IMR-90 (cell line): ENCODE results near the gene DGLUCY. TPM values are rescaled to one million over a fixed set of nuclear protein-coding genes. Genes with fewer than 3 reads are reported as not detected.

ENCODE experiments used
- ATAC-seq: fragments of 200-7000 bp; cut with Tn5 transposase; 2 replicates; pipeline ENCODE4 v1.9.1; 2020; ENCODE audit warnings: low read depth, mild to moderate bottlenecking, moderate library complexity
- BruUV-seq: library from RNA; stranded (reverse); fragments of 400-500 nt; replicated peaks from 2 replicates; lab custom pipeline; 2021; lab: Mats Ljungman, UMichigan
- CTCF ChIA-PET: fragments of 300-600 bp; formaldehyde crosslinking; extraction: SDS; loops from one replicate; lab custom pipeline; 2021; ENCODE audit warnings: antibody characterized with exemption; lab: Yijun Ruan, JAX
- POLR2A ChIA-PET: fragments of 300-600 bp; sonication (Branson Sonifier 250); formaldehyde crosslinking; loops from one replicate; lab custom pipeline; 2022; ENCODE audit warnings: antibody characterized with exemption; ENCODE audit not compliant: unreplicated experiment; lab: Charles Lee
- DNase-seq: peaks from one replicate; pipeline ENCODE4 v3.0.0; 2013
- H2AFZ ChIP-seq: replicated peaks from 2 replicates; pipeline ENCODE3; 2013; ENCODE audit warnings: low read length, mild to moderate bottlenecking; ENCODE audit not compliant: poor library complexity
- H2AK5ac ChIP-seq: 2 replicates; pipeline ENCODE4 v1.6.1; 2013; ENCODE audit warnings: low read depth, low read length, inconsistent platforms
- H2AK9ac ChIP-seq: replicated peaks from 2 replicates; pipeline ENCODE3; 2013; ENCODE audit warnings: mild to moderate bottlenecking, low read depth, low read length, moderate library complexity; ENCODE audit not compliant: poor library complexity
- H2BK120ac ChIP-seq: 2 replicates; pipeline ENCODE4 v1.6.1; 2013; ENCODE audit warnings: low read depth, low read length, inconsistent platforms
- H2BK15ac ChIP-seq: 3 replicates; pipeline ENCODE4 v1.6.1; 2013; ENCODE audit warnings: low read depth, low read length, inconsistent platforms
- H2BK20ac ChIP-seq: 2 replicates; pipeline ENCODE4 v1.6.1; 2013; ENCODE audit warnings: low read depth, mild to moderate bottlenecking, inconsistent platforms, low read length, moderate library complexity
- H2BK5ac ChIP-seq: 2 replicates; pipeline ENCODE4 v1.6.1; 2013; ENCODE audit warnings: mild to moderate bottlenecking, low read depth, low read length, inconsistent platforms; ENCODE audit not compliant: poor library complexity, severe bottlenecking
- H3K14ac ChIP-seq: replicated peaks from 2 replicates; pipeline ENCODE4 v1.6.1; 2013; ENCODE audit warnings: low read depth, low read length, inconsistent platforms
- H3K18ac ChIP-seq: 2 replicates; pipeline ENCODE4 v1.6.1; 2013; ENCODE audit warnings: low read depth, low read length, control low read depth
- H3K23ac ChIP-seq: 2 replicates; pipeline ENCODE4 v1.6.1; 2013; ENCODE audit warnings: low read depth, low read length, inconsistent platforms
- H3K27ac ChIP-seq: 2 replicates; pipeline ENCODE4 v1.5.1; 2013; ENCODE audit warnings: mild to moderate bottlenecking, control low read depth, low read length; ENCODE audit not compliant: insufficient read depth
- H3K27me3 ChIP-seq: 2 replicates; pipeline ENCODE4 v1.6.1; 2013; ENCODE audit warnings: low read length; ENCODE audit not compliant: control insufficient read depth, insufficient read depth
- H3K36me3 ChIP-seq: 2 replicates; pipeline ENCODE4 v1.6.1; 2013; ENCODE audit warnings: low read length, mixed read lengths; ENCODE audit not compliant: control insufficient read depth, insufficient read depth
- H3K4ac ChIP-seq: 2 replicates; pipeline ENCODE4 v1.6.1; 2013; ENCODE audit warnings: low read depth, low read length, inconsistent platforms
- H3K4me1 ChIP-seq: 2 replicates; pipeline ENCODE4 v1.6.1; 2013; ENCODE audit warnings: low read length, mixed read lengths; ENCODE audit not compliant: control insufficient read depth, insufficient read depth
- H3K4me2 ChIP-seq: 2 replicates; pipeline ENCODE4 v1.6.1; 2013; ENCODE audit warnings: low read depth, mild to moderate bottlenecking, control low read depth, low read length, moderate library complexity
- H3K4me3 ChIP-seq: 2 replicates; pipeline ENCODE4 v1.5.1; 2013; ENCODE audit warnings: low read depth, mild to moderate bottlenecking, control low read depth, low read length, moderate library complexity; ENCODE audit not compliant: insufficient read depth
- H3K56ac ChIP-seq: 2 replicates; pipeline ENCODE4 v1.6.1; 2013; ENCODE audit warnings: low read length, inconsistent platforms; ENCODE audit not compliant: insufficient read depth; ENCODE audit errors: extremely low read depth
- H3K79me1 ChIP-seq, 2 experiments: 2 replicates each; pipeline ENCODE4 v1.6.1; 2013; ENCODE audit warnings: low read length in 2 of 2, inconsistent platforms in 1 of 2, low read depth in 1 of 2
- H3K9ac ChIP-seq: 2 replicates; pipeline ENCODE4 v1.6.1; 2013; ENCODE audit warnings: low read depth, low read length, control low read depth
- H3K9me1 ChIP-seq: 2 replicates; pipeline ENCODE4 v1.6.1; 2013; ENCODE audit warnings: low read length, inconsistent platforms; ENCODE audit not compliant: insufficient read depth
- H3K9me3 ChIP-seq: 2 replicates; pipeline ENCODE4 v1.6.1; 2013; ENCODE audit warnings: low read length; ENCODE audit not compliant: control insufficient read depth, insufficient read depth
- H4K20me1 ChIP-seq: 2 replicates; pipeline ENCODE4 v1.6.1; 2013; ENCODE audit warnings: low read length, inconsistent platforms; ENCODE audit not compliant: insufficient read depth
- H4K5ac ChIP-seq: 2 replicates; pipeline ENCODE4 v1.6.1; 2013; ENCODE audit warnings: mild to moderate bottlenecking, low read depth, low read length, control low read depth
- H4K8ac ChIP-seq, 2 experiments: 2 replicates each; pipeline ENCODE4 v1.6.1; 2013; ENCODE audit warnings: low read depth in 2 of 2, low read length in 2 of 2, control low read depth in 1 of 2, inconsistent platforms in 1 of 2
- H4K91ac ChIP-seq: 2 replicates; pipeline ENCODE4 v1.6.1; 2013; ENCODE audit warnings: low read depth, low read length, inconsistent platforms; ENCODE audit not compliant: insufficient read depth
- CEBPB ChIP-seq: IDR thresholded peaks from 2 replicates; pipeline ENCODE4 v1.6.1; 2012; ENCODE audit warnings: low read depth, low read length, improper control_type of control experiment
- CHD1 ChIP-seq: IDR thresholded peaks from 2 replicates; pipeline ENCODE4 v1.6.1; 2012; ENCODE audit warnings: low read depth, low read length, improper control_type of control experiment
- FOS ChIP-seq: fragments of 150-350 bp; IDR thresholded peaks from 2 replicates; pipeline ENCODE4 v1.6.1; 2016; ENCODE audit warnings: low read depth, low read length
- MAZ ChIP-seq: IDR thresholded peaks from 2 replicates; pipeline ENCODE4 v1.6.1; 2012; ENCODE audit warnings: low read depth, mild to moderate bottlenecking, low read length, improper control_type of control experiment, moderate library complexity, borderline replicate concordance
- MXI1 ChIP-seq: IDR thresholded peaks from 2 replicates; pipeline ENCODE4 v1.6.1; 2012; ENCODE audit warnings: low read depth, mild to moderate bottlenecking, low read length, moderate library complexity, borderline replicate concordance
- NFE2L2 ChIP-seq: fragments of 150-350 bp; IDR thresholded peaks from 2 replicates; pipeline ENCODE4 v1.6.1; 2016; ENCODE audit warnings: low read depth, mild to moderate bottlenecking, low read length
- POLR2A ChIP-seq: IDR thresholded peaks from 2 replicates; pipeline ENCODE4 v1.6.1; 2012; ENCODE audit warnings: mild to moderate bottlenecking, low read depth, low read length
- RCOR1 ChIP-seq: IDR thresholded peaks from 2 replicates; pipeline ENCODE4 v1.6.1; 2012; ENCODE audit warnings: mild to moderate bottlenecking, low read length, improper control_type of control experiment; ENCODE audit not compliant: insufficient replicate concordance
- RFX5 ChIP-seq: IDR thresholded peaks from 2 replicates; pipeline ENCODE4 v1.8.0; 2012; ENCODE audit warnings: low read depth, mild to moderate bottlenecking, low read length, moderate library complexity
- SMC3 ChIP-seq: fragments of 150-350 bp; IDR thresholded peaks from 2 replicates; pipeline ENCODE4 v1.6.1; 2016; ENCODE audit warnings: low read depth, mild to moderate bottlenecking, antibody characterized with exemption, low read length, moderate library complexity
- USF2 ChIP-seq: fragments of 150-350 bp; IDR thresholded peaks from 2 replicates; pipeline ENCODE4 v1.6.1; 2017; ENCODE audit warnings: mild to moderate bottlenecking, antibody characterized with exemption, low read length, low read depth
- WGBS, 2 experiments: methylation state at CpG; one replicate each; pipeline versions ENCODE4 v1.1.5 to v1.1.7; 2013; ENCODE audit warnings: missing lambda C conversion rate in 2 of 2; ENCODE audit not compliant: insufficient read length in 1 of 2; ENCODE audit errors: extremely low coverage in 2 of 2; 5-methylcytosine and 5-hydroxymethylcytosine counted together
- dilution Hi-C: fragments of 300-500 bp; cut with HindIII; formaldehyde crosslinking; loops from one replicate; pipeline ENCODE4 v1.14.3; 2018; ENCODE audit warnings: low sequenced_read_pairs; ENCODE audit not compliant: unreplicated experiment
- in situ Hi-C: fragments of 300-500 bp; cut with MboI; formaldehyde crosslinking; loops from 3 replicates; pipeline ENCODE4 v1.14.3; 2019; ENCODE audit warnings: low sequenced_read_pairs, inconsistent platforms, mixed read lengths
- intact Hi-C: fragments of 100-400 bp; cut with micrococcal nuclease; formaldehyde crosslinking; loops from 2 replicates; pipeline ENCODE4 v1.10.0; 2022
- polyA plus RNA-seq, 3 experiments: library from polyadenylated mRNA; depleted of rRNA; stranded (reverse); fragments of >200 nt; gene quantifications; 2 replicates each; pipeline ENCODE4 v1.2.3, GENCODE V29; 2012; ENCODE audit warnings: low replicate concordance in 1 of 3
- total RNA-seq: library from RNA; depleted of rRNA; stranded (reverse); fragments of >200 nt; gene quantifications from 2 replicates; pipeline ENCODE4 v1.2.3, GENCODE V29; 2012
- TF ChIP-seq, protein P1 (sequence below): fragments of 150-350 bp; IDR thresholded peaks from 2 replicates; pipeline ENCODE4 v1.6.1; 2016; ENCODE audit warnings: low read depth, mild to moderate bottlenecking, low read length, moderate library complexity, borderline replicate concordance

The DGLUCY gene
- total and polyA plus RNA-seq, 2 of the 4 experiments (the other 2 are of a cell fraction), result 8.5 to 13.3 TPM

- no peak overlapping the region for H3K4me2 ChIP-seq
- H3K23ac ChIP-seq, result no peak overlapping the region
- H3K9ac ChIP-seq, result no peak overlapping the region
- H3K14ac ChIP-seq, result no peak overlapping the region
- CTCF ChIA-PET, result interaction anchor here (0.8 to 6.5 kb wide), 2 partner anchors 222 to 268 kb away, joined by 3 to 82 read pairs; no protein-coding TSS in a partner anchor
- H2BK120ac ChIP-seq, result no peak overlapping the region
- H3K9me3 ChIP-seq, result no peaks in the 10 kb centered on the region
- ATAC-seq (no peak), DNase-seq (no peak)
- 80% methylated on average over 1 of the region's 5 CpGs; no CpG with 5 or more reads in 1 of the 2 experiments for WGBS, 2 experiments
- H2BK15ac ChIP-seq, result no peak overlapping the region
- no peaks in the 10 kb centered on the region for H3K79me1 ChIP-seq
- H3K18ac ChIP-seq, result no peak overlapping the region
- TF ChIP-seq CEBPB (no peak), POLR2A (no peak), SMC3 (no peak), MAZ (no peak), MXI1 (no peak), RFX5 (no peak), USF2 (no peak), RCOR1 (no peak), NFE2L2 (no peak), FOS (no peak), CHD1 (no peak)
- TF ChIP-seq, protein P1, sequence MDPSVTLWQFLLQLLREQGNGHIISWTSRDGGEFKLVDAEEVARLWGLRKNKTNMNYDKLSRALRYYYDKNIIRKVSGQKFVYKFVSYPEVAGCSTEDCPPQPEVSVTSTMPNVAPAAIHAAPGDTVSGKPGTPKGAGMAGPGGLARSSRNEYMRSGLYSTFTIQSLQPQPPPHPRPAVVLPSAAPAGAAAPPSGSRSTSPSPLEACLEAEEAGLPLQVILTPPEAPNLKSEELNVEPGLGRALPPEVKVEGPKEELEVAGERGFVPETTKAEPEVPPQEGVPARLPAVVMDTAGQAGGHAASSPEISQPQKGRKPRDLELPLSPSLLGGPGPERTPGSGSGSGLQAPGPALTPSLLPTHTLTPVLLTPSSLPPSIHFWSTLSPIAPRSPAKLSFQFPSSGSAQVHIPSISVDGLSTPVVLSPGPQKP, result no peak
- H3K56ac ChIP-seq, result no peak overlapping the region
- H3K36me3 ChIP-seq, result peaks cover 4% of the 10 kb centered on the region; the same call in 1 of the 2 replicates
- H4K20me1 ChIP-seq, result no peaks in the 10 kb centered on the region
- dilution Hi-C loops (no loop called here), intact Hi-C loops (loop anchor here (10.0 kb wide), 2 partner anchors 446 to 866 kb away; no protein-coding TSS in a partner anchor), in situ Hi-C loops (loop anchor here (5.0 to 25.0 kb wide), 3 partner anchors 269 to 884 kb away; partner anchors contain the start of gene CALM1)
- H2AFZ ChIP-seq, result no peak overlapping the region
- no peak overlapping the region for H2AK5ac ChIP-seq
- H2BK20ac ChIP-seq, result no peak overlapping the region
- H4K91ac ChIP-seq, result no peak overlapping the region
- POLR2A ChIA-PET, result no interaction called here
- H4K8ac ChIP-seq, result no peak overlapping the region
- no TSS peak for BruUV-seq
- peak overlapping the region; percentile 5 for H2AK9ac ChIP-seq
- H2BK5ac ChIP-seq, result no peak overlapping the region
- H3K4ac ChIP-seq, result no peak overlapping the region
- no peaks in the 10 kb centered on the region for H3K9me1 ChIP-seq
- no peaks in the 10 kb centered on the region for H3K27me3 ChIP-seq
- H3K4me3 ChIP-seq, result no peak overlapping the region
- H3K4me1 ChIP-seq, result peaks cover 8% of the 10 kb centered on the region; the same call in 1 of the 2 replicates
- no peak overlapping the region for H3K27ac ChIP-seq
- H4K5ac ChIP-seq, result no peak overlapping the region
Measured at GRCh38 chr14:91171291-91171690, 57.4 kb downstream of the DGLUCY start.
